Thoracic aorta (tissue), 2 donors: Measurements from ENCODE around the gene TRERF1. TPM values are rescaled to one million over a fixed set of nuclear protein-coding genes. Genes with fewer than 3 reads are reported as not detected.

Experiments used
- ATAC-seq: fragments of 150-250 bp; one replicate; pipeline ENCODE4 v1.8.0; 2017; ENCODE audit warnings: low read depth; ENCODE audit not compliant: insufficient number of reproducible peaks, low FRiP score
- DNase-seq: peaks from one replicate; pipeline ENCODE4 v3.0.0-alpha.2; 2020; ENCODE audit warnings: low spot score
- H3K27ac ChIP-seq, 2 donors: fragments of 200-600 bp; sonication (generic); 1 replicate in 1 of 2; 2 replicates in 1 of 2; pipeline ENCODE4 v1.5.1; 2016; ENCODE audit warnings: mild to moderate bottlenecking in 2 of 2, moderate library complexity in 2 of 2
- H3K27me3 ChIP-seq: fragments of 200-600 bp; sonication (generic); replicated peaks from 2 replicates; pipeline ENCODE4 v1.6.0; 2016; ENCODE audit warnings: mild to moderate bottlenecking; ENCODE audit not compliant: insufficient read depth
- H3K36me3 ChIP-seq: fragments of 200-600 bp; sonication (generic); one replicate; pipeline ENCODE4 v1.5.1; 2016
- H3K4me1 ChIP-seq, 2 donors: fragments of 200-600 bp; sonication (generic); 1 replicate in 1 of 2; 2 replicates in 1 of 2; pipeline versions ENCODE4 v1.5.1 to v1.6.0; 2016; ENCODE audit warnings: low read depth in 2 of 2, mild to moderate bottlenecking in 1 of 2; ENCODE audit not compliant: control insufficient read depth in 1 of 2
- H3K4me3 ChIP-seq: fragments of 200-600 bp; sonication (generic); 2 replicates; pipeline ENCODE4 v1.5.1; 2016; ENCODE audit warnings: mild to moderate bottlenecking
- H3K9me3 ChIP-seq: fragments of 200-600 bp; sonication (generic); 2 replicates; pipeline ENCODE4 v1.5.1; 2016
- total RNA-seq, 2 donors: library from RNA; depleted of rRNA; stranded (reverse); fragments of >200 nt; gene quantifications; one replicate each; pipeline versions ENCODE4 v1.1.0 to v1.2.3, GENCODE V29; 2016
- TF ChIP-seq, protein P1 (sequence below): fragments of 200-600 bp; sonication (generic); IDR thresholded peaks from one replicate; pipeline ENCODE4 v1.5.1; 2019; ENCODE audit warnings: antibody characterized with exemption

The TRERF1 gene
- total RNA-seq, 2 donors from 2014 or later: 4.6 to 5.0 TPM

DNA sequence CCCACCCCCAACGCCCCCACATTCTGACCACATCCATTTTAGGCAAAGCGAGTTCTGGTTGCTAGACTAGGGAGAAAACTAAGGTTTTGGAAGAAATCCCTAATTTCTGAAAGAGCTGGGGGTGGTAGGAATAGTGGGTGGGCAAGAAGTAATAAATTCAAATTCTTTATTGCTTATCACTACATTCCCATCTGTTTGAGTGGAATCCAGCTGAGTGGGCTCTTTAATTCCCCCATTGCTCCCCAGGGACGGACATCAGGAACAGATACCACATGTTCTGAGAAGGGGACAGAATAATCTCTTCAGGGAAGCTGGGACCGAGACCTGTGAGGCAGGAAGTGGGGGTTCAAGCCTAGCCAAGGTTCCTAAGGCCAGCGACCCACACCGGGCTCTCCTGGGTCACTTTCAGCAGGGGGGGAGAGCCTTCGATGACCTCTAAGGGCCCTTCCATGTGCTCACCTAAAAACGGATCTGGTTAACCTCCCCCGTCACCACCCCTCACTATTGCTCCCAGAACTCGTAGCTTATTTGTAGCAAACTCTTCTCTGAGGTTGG is 191.8 kb downstream of the TRERF1 start:
- TF ChIP-seq, protein P1, sequence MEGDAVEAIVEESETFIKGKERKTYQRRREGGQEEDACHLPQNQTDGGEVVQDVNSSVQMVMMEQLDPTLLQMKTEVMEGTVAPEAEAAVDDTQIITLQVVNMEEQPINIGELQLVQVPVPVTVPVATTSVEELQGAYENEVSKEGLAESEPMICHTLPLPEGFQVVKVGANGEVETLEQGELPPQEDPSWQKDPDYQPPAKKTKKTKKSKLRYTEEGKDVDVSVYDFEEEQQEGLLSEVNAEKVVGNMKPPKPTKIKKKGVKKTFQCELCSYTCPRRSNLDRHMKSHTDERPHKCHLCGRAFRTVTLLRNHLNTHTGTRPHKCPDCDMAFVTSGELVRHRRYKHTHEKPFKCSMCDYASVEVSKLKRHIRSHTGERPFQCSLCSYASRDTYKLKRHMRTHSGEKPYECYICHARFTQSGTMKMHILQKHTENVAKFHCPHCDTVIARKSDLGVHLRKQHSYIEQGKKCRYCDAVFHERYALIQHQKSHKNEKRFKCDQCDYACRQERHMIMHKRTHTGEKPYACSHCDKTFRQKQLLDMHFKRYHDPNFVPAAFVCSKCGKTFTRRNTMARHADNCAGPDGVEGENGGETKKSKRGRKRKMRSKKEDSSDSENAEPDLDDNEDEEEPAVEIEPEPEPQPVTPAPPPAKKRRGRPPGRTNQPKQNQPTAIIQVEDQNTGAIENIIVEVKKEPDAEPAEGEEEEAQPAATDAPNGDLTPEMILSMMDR: no peak
- ATAC-seq (no peak), DNase-seq (no peak)
- no peak overlapping the region for H3K4me3 ChIP-seq
- no peaks in the 10 kb centered on the region for H3K4me1 ChIP-seq
- no peaks in the 10 kb centered on the region for H3K36me3 ChIP-seq
- no peaks in the 10 kb centered on the region for H3K27me3 ChIP-seq
- H3K27ac ChIP-seq: no peak overlapping the region
- H3K9me3 ChIP-seq: no peaks in the 10 kb centered on the region

DNA sequence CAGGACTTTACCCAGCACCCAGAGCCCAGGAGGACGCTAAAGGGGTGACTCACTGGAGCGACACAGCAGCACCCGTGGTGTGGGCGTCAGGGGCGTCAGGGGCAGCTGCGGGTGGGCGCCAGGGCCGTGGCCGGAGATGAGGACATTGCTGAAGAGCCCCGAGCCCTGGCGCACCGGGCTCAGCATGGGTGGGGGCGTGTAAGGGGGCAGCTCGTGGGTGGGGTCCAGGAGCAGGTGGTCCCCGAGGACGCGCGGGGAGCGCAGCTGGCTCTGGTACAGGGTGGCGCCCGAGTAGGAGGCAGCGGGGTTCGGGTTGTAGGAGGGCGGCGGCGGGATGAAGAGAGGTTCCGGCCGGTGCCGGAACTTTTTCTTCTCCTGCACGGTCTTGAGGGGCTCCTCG is 192.4 kb downstream of the TRERF1 start:
- ATAC-seq (no peak), DNase-seq (no peak)
- H3K27me3 ChIP-seq: no peaks in the 10 kb centered on the region
- TF ChIP-seq, protein P1: no peak
- no peaks in the 10 kb centered on the region for H3K4me1 ChIP-seq
- no peaks in the 10 kb centered on the region for H3K36me3 ChIP-seq
- H3K9me3 ChIP-seq: no peaks in the 10 kb centered on the region
- H3K27ac ChIP-seq: no peak overlapping the region
- H3K4me3 ChIP-seq: no peak overlapping the region

DNA sequence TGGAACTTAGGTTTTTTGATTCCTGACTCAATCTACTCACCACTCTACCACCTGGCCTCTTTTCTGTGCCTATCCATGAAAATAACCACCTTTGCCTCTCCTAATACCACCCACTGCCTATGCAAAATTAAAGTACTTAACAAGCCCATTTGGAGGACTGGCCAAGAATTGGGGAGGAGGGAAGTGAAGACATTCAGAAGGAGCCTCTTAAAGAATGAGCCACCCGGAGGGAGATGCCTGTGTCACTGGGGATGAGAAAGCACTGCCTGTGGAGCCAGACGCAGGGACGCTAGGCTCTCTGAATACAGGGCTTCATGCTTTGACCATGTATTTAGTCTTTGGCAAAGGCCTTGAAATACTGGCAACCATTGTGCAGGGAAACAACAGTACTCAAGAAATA is 194.1 kb downstream of the TRERF1 start:
- DNase-seq (no peak), ATAC-seq (no peak)
- H3K36me3 ChIP-seq: no peaks in the 10 kb centered on the region
- no peak overlapping the region for H3K27ac ChIP-seq
- H3K4me1 ChIP-seq: no peaks in the 10 kb centered on the region
- TF ChIP-seq, protein P1: no peak
- no peaks in the 10 kb centered on the region for H3K9me3 ChIP-seq
- no peaks in the 10 kb centered on the region for H3K27me3 ChIP-seq
- no peak overlapping the region for H3K4me3 ChIP-seq

DNA sequence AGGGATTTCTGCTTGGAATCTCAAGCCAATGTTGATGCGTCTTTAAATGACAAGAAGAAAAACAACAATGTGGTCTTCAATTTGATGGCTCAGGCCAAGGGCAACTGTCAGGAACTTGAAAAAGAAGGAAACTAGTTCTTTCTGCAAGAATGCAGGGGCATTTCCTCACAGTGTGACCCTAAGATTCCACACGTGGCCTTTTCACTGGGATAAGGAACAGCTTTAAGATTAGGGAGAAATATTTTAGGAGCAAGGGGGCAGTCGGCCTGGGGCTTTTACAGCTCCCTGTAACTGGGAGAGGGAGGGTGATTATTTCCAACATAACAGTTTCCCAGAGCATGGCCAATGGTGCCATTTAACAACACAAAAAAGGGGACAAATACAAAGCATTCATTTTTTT is 194.7 kb downstream of the TRERF1 start:
- no peaks in the 10 kb centered on the region for H3K27me3 ChIP-seq
- TF ChIP-seq, protein P1: no peak
- no peaks in the 10 kb centered on the region for H3K9me3 ChIP-seq
- ATAC-seq (no peak), DNase-seq (no peak)
- peaks cover 3 to 4% of the 10 kb centered on the region in 2 donors for H3K4me1 ChIP-seq
- H3K4me3 ChIP-seq: no peak overlapping the region
- no peaks in the 10 kb centered on the region for H3K36me3 ChIP-seq
- no peak overlapping the region for H3K27ac ChIP-seq

DNA sequence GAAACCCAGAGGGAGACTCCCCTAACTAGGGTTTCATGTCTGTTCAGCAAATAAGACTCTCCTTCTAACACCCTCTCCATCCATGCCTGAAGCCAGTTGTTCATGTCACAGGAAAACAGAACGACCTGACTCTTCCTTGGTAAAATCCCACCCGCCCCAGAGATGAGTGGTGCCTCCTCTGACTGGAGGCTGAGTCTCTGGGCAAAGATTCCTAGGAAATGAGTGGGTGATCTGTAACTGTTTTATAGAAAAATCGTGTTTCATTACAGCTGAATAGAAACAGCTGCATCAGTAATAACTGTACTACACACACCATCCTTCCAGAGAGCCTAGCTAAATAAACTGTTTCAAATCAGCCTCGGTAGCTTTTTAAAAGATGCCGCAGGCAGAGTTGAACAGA is 196.7 kb downstream of the TRERF1 start:
- ATAC-seq (no peak), DNase-seq (no peak)
- no peak overlapping the region for H3K4me3 ChIP-seq
- no peak overlapping the region for H3K27ac ChIP-seq
- peaks cover 3 to 7% of the 10 kb centered on the region in 2 donors for H3K4me1 ChIP-seq
- TF ChIP-seq, protein P1: no peak
- H3K27me3 ChIP-seq: no peaks in the 10 kb centered on the region
- H3K36me3 ChIP-seq: no peaks in the 10 kb centered on the region
- no peaks in the 10 kb centered on the region for H3K9me3 ChIP-seq
